AG04449 (cell line): ENCODE data around the gene LTB4R2.

Source experiments
- CTCF ChIA-PET: fragments of 350-600 bp; formaldehyde crosslinking; extraction: SDS; loops from one replicate; lab custom pipeline; 2021; ENCODE audit warnings: antibody characterized with exemption; lab: Yijun Ruan, JAX
- POLR2A ChIA-PET: fragments of 400-600, 350-600 bp; formaldehyde crosslinking; extraction: SDS; loops from one replicate; lab custom pipeline; 2020; ENCODE audit warnings: antibody characterized with exemption, inconsistent platforms; lab: Yijun Ruan, JAX
- DNase-seq: peaks from one replicate; pipeline ENCODE4 v3.0.0-alpha.2; 2010; ENCODE audit warnings: low read depth, low spot score
- H3K4me3 ChIP-seq: 2 replicates; pipeline ENCODE4 v1.5.1; 2011; ENCODE audit warnings: low read depth, mild to moderate bottlenecking, control low read depth, low read length
- TF ChIP-seq, protein P1 (sequence below): IDR thresholded peaks from one replicate; pipeline ENCODE4 v1.5.1; 2011; ENCODE audit warnings: mild to moderate bottlenecking, moderate library complexity, low read length, control low read depth, inconsistent platforms; ENCODE audit not compliant: insufficient read depth; ENCODE audit errors: missing control alignments

The LTB4R2 gene

DNA sequence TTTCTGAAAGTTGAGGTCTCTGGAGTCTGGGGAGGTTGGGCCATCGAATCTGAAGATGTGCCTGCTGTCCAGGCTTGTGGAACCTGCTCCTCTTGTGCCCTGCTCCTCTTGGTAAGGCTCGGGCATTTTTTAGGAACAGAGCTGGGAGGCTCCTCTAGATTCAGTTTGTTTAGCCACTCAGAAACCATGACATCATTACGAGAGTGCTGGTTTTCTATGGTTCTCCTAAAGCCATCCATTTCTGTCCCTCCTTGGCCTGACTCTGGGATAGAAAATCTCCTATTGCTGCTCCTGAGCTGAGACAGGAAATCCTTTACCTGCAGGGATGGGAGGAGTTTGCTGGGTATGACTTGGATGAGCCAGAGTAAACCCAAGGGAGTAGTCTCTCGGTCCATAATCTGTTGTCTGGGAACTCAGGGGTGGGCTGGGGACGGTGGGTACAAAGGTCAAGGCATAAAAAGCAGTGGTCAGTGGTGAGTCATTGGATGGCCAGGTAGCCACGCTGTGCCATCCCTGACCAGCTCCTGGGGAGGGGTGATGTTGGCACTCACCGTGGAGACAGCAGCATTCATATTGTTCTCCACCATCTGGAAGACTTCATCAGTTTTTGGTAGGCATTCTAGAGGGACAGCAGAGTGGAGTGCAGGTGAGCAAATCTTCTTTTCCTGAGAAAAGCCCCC lies 27.3 kb downstream of the LTB4R2 start:
- no peak for DNase-seq
- no peak overlapping the region for H3K4me3 ChIP-seq
- POLR2A ChIA-PET, result no interaction called here
- CTCF ChIA-PET, result interaction anchor here (1.0 to 37.5 kb wide), 9 partner anchors 8 to 90 kb away, joined by 3 to 1633 read pairs (median 17); partner anchors contain the start of genes CBLN3, CIDEB, DHRS1 and KHNYN
- TF ChIP-seq, protein P1, sequence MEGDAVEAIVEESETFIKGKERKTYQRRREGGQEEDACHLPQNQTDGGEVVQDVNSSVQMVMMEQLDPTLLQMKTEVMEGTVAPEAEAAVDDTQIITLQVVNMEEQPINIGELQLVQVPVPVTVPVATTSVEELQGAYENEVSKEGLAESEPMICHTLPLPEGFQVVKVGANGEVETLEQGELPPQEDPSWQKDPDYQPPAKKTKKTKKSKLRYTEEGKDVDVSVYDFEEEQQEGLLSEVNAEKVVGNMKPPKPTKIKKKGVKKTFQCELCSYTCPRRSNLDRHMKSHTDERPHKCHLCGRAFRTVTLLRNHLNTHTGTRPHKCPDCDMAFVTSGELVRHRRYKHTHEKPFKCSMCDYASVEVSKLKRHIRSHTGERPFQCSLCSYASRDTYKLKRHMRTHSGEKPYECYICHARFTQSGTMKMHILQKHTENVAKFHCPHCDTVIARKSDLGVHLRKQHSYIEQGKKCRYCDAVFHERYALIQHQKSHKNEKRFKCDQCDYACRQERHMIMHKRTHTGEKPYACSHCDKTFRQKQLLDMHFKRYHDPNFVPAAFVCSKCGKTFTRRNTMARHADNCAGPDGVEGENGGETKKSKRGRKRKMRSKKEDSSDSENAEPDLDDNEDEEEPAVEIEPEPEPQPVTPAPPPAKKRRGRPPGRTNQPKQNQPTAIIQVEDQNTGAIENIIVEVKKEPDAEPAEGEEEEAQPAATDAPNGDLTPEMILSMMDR, result no peak

DNA sequence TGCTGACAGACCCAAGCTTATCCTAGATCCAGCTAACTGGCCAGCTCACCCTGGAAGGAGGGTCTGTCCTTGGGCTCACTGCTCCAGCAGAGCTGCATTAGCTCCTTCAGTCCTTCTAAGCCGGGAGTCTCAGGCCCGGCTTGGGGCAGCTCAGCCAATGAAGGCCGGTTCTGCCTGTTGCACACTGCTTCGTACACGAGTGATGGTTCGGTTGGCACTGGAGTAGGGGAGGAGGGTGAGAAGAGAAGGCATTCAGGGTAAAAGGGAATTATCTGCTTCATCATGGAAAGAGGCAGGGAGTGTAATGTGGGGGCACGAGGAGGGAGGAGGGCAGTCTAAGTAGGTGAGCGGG lies 27.9 kb downstream of the LTB4R2 start:
- TF ChIP-seq, protein P1, result no peak
- CTCF ChIA-PET, result interaction anchor here (1.0 to 37.5 kb wide), 9 partner anchors 8 to 89 kb away, joined by 3 to 1633 read pairs (median 17); partner anchors contain the start of genes CBLN3, CIDEB, DHRS1 and KHNYN
- DNase-seq, result no peak

DNA sequence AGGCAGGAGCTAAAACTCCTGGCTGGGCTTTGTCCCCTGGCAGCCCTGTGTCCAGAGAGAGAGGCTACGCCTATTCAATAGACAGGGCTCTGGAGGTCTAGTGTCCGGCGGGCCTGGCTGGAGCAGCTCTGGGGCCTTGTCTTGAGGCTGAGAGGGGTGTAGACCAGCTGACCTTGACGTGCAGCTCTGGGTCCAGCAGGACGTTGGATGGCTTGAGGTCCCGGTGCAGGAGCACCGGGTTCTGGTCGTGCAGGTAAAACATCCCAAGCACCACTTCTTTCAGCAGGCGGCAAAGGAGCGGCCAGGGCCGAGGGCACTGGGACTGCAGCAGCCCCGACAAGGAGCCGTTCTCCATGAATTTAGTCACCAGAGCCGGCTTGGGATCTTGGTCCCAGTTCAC lies 28.9 kb downstream of the LTB4R2 start:
- TF ChIP-seq, protein P1, result no peak
- H3K4me3 ChIP-seq, result no peak overlapping the region
- ChIA-PET CTCF (interaction anchor here (1.2 to 37.5 kb wide), 7 partner anchors 7 to 96 kb away, joined by 3 to 1633 read pairs (median 19); partner anchors contain the start of genes CBLN3, CIDEB, DHRS1 and KHNYN), POLR2A (no interaction called here)
- DNase-seq, result no peak

More for the DNA sequence above, 27.9 kb downstream of the LTB4R2 start:
- POLR2A ChIA-PET, result no interaction called here
- H3K4me3 ChIP-seq, result no peak overlapping the region

DNA sequence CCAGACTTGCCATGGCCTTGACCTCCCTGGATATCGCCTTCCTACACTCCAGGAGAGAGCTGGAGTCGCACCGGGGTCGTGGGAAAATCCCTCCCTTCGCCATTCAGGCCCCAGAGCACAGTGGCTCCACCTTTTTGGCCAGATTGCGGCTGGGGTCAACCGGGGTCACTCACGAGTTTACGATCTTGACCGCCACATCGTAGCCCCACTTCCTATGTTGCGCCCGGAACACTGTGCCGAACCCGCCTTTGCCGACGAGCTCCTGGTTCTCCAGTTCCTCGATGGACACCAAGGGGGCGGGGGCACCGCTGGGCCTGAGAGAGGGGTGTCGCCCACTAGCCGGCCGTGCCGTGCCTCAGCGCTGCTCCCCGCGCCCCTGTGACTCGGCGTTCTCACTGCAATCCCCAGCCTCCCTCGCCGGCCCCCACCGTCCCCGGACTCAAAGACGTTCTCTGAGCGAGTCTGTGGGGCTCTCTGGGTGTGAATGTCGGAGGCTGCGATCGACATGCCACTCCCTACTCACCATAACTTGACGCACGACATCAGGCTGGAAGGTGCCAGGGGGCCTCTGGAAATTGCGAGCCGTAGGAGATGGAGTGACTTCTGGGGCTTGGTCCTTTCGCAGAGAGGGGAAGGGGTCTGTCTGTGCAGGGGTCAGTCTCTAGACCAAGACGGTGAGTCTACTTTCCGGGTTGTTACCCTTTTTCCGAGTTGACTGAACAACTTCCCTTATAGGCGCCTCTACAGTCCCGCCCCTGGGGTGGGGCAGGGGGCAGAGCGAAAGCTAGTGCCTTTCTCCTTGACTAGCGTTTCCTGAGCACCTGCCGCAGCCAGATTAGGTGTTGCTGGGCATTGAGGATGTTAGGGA lies 29.6 kb downstream of the LTB4R2 start, which contains the start of gene RIPK3:
Gene RIPK3 (minus strand): TSS at position 708 of the 868 bp plus-strand sequence. CDS start 165 bp downstream, at position 543.
- DNase-seq, result no peak
- ChIA-PET POLR2A (interaction anchor here (0.8 kb wide), 1 partner anchor 37 kb away, joined by 3 read pairs; no protein-coding TSS in a partner anchor), CTCF (interaction anchor here (0.6 to 37.5 kb wide), 8 partner anchors 8 to 97 kb away, joined by 3 to 1633 read pairs (median 18); partner anchors contain the start of genes CBLN3, CIDEB, DHRS1 and KHNYN)
- TF ChIP-seq, protein P1, result no peak
- peak within 1 kb of the TSS; percentile 41 for H3K4me3 ChIP-seq

DNA sequence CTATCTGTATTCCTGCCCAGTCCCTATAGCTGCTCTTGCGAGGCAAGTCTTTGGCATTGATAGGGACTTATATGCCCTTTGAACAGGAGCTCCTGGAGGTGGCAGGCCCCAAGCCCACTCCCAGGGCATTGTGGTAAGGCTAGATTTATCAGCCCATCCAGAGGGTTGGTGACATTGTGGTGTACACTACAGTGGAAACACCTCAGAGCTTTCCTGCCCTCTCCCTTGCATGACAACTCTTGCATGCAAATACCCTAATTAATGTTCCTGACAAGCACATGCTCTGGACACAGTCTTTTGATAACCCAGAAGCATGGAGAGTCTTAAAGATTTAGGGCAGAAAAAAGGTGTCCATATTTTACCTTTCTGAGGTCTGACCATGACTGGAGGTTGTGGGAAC lies 30.7 kb downstream of the LTB4R2 start:
- H3K4me3 ChIP-seq, result no peak overlapping the region
- CTCF ChIA-PET, result interaction anchor here (0.9 to 37.5 kb wide), 7 partner anchors 9 to 87 kb away, joined by 3 to 1633 read pairs (median 17); partner anchors contain the start of genes CBLN3, CIDEB, DHRS1 and KHNYN
- POLR2A ChIA-PET, result interaction anchor here (0.8 kb wide), 1 partner anchor 36 kb away, joined by 3 read pairs; no protein-coding TSS in a partner anchor
- no peak for DNase-seq
- TF ChIP-seq, protein P1, result no peak
